ENCODE measurements around the gene CX3CL1. TPM values are rescaled to one million over a fixed set of nuclear protein-coding genes. Genes with fewer than 3 reads are reported as not detected.

The CX3CL1 gene
- total and polyA plus RNA-seq, 7 donors, result 3.3 to 13.5 (median 6.2) TPM

- no peak for DNase-seq
- no peak overlapping the region for H3K4me3 ChIP-seq
- H3K27ac ChIP-seq, result no peak overlapping the region
- intact Hi-C loops (cut with DNase I), result no loop called here
- no peaks in the 10 kb centered on the region for H3K36me3 ChIP-seq (ENCODE audit: insufficient read depth in 1 of 2, low read depth in 1 of 2)
- no peaks in the 10 kb centered on the region for H3K4me1 ChIP-seq
- no peak for ATAC-seq
- 63 to 70% (median 66%) methylated on average over 3 of the region's 3 CpGs for WGBS, 3 donors
- H3K9me3 ChIP-seq, result no peaks in the 10 kb centered on the region
- TF ChIP-seq CTCF (IDR thresholded peaks at IDR 0.05), result no peak
- H3K27me3 ChIP-seq (ENCODE audit: insufficient read depth in 3 of 3, low read length in 2 of 3), result peaks cover 0 to 9% (median 3%) of the 10 kb centered on the region in 3 donors
Measured at GRCh38 chr16:57345666-57346204, 26.6 kb upstream of the CX3CL1 start.

- Histone ChIP-seq H3K4me3 (no peak overlapping the region), H3K27ac (no peak overlapping the region), H3K4me1 (no peaks in the 10 kb centered on the region), H3K36me3 (ENCODE audit: insufficient read depth in 1 of 2, low read depth in 1 of 2) (no peaks in the 10 kb centered on the region), H3K27me3 (ENCODE audit: insufficient read depth in 3 of 3, low read length in 2 of 3) (peaks cover 0 to 9% (median 3%) of the 10 kb centered on the region in 3 donors), H3K9me3 (no peaks in the 10 kb centered on the region)
- intact Hi-C loops (cut with DNase I), result no loop called here
- ATAC-seq (no peak), DNase-seq (no peak)
- TF ChIP-seq CTCF (IDR thresholded peaks at IDR 0.05), result no peak
- 68 to 89% (median 86%) methylated on average over 6 of the region's 6 CpGs for WGBS, 3 donors
Measured at GRCh38 chr16:57347858-57348257, 24.4 kb upstream of the CX3CL1 start.

DNA sequence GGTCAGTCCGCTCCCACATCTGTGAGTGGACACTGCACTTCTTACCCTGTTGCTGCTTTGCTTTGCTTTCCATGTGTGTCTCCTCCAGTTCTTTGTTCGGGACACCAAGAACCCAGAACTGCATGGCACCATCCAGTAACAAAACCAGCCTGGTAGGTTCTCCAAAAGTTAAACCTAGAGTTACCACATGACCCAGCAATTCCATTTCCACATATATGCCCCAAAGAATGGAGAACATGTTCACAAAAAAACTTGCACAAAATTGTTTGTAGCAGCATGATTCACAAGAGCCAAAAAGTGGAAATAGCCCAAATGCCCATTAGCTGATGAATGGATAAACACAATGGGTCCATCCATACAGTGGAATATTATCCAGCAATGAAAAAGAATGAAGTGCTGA lies 24.0 kb upstream of the CX3CL1 start:
- ATAC-seq, result no peak

DNA sequence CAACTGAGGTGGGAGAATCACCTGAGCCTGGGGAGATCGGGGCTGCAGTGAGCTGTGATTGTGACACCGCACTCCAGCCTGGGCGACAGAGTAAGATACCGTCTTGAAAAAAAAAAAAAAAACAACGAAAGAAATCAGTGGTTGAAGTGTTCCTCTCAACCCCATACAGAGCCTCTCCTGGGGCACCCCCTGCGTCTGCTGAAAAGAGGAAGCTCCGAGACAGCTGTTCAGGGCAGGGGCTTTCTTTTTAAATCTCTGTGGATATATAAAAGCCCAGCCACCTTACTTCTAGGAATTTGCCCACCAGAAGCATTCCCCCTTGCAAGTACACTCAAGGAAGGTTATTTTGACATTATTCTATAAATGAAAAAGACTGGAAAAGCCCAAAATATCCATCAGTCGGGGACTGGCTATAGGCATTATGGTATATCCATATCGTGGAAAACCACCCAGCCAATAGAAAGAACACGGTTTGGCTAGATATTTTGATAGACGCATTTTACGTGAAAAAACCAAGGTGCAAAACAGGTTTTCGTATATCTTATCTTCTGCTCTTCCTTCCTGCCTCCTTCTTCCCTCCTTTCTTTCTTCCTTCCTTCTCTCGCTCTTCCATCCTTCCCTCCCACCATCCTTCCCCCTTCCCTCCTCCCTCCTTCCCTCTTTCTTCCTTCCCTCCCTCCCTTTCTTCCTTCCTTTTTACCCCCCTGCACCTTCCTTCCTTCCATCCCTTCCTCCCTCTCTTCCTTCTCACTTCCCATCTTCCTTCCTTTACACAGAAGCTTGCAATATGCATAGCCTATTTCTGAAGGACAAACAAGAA lies 22.9 kb upstream of the CX3CL1 start:
- peaks cover 0 to 9% (median 3%) of the 10 kb centered on the region in 3 donors for H3K27me3 ChIP-seq (ENCODE audit: insufficient read depth in 3 of 3, low read length in 2 of 3)
- WGBS, 3 donors, result 50 to 54% (median 52%) methylated on average over 14 of the region's 14 CpGs
- no peak for TF ChIP-seq CTCF (IDR thresholded peaks at IDR 0.05)
- H3K9me3 ChIP-seq, result no peaks in the 10 kb centered on the region
- ATAC-seq, result no peak
- no peak overlapping the region for H3K4me3 ChIP-seq
- intact Hi-C loops (cut with DNase I), result no loop called here
- no peak overlapping the region for H3K27ac ChIP-seq
- no peaks in the 10 kb centered on the region for H3K4me1 ChIP-seq
- no peak for DNase-seq
- H3K36me3 ChIP-seq (ENCODE audit: insufficient read depth in 1 of 2, low read depth in 1 of 2), result no peaks in the 10 kb centered on the region

More for the DNA sequence above, 24.0 kb upstream of the CX3CL1 start:
- no peak for TF ChIP-seq CTCF (IDR thresholded peaks at IDR 0.05)
- Histone ChIP-seq H3K9me3 (no peaks in the 10 kb centered on the region), H3K4me3 (no peak overlapping the region), H3K4me1 (no peaks in the 10 kb centered on the region), H3K27me3 (ENCODE audit: insufficient read depth in 3 of 3, low read length in 2 of 3) (peaks cover 0 to 9% (median 3%) of the 10 kb centered on the region in 3 donors), H3K36me3 (ENCODE audit: insufficient read depth in 1 of 2, low read depth in 1 of 2) (no peaks in the 10 kb centered on the region), H3K27ac (no peak overlapping the region)
- 68 to 92% (median 90%) methylated on average over 2 of the region's 2 CpGs for WGBS, 3 donors
- no peak for DNase-seq
- intact Hi-C loops (cut with DNase I), result no loop called here

All from psoas muscle (tissue), 8 donors.